Measurements from ENCODE around the gene R3HCC1L. TPM values are rescaled to one million over a fixed set of nuclear protein-coding genes. Genes with fewer than 3 reads are reported as not detected.

Gene R3HCC1L
- total and polyA plus RNA-seq, 2 experiments from 2014 or later: 5.2 to 12.7 TPM

GRCh38 chr10:98096731-98097130 is 37.7 kb upstream of the R3HCC1L start:
- no peak overlapping the region for H3K4me2 ChIP-seq
- peaks cover 16% of the 10 kb centered on the region for H3K27me3 ChIP-seq
- no peak overlapping the region for H3K27ac ChIP-seq
- no peak overlapping the region for H3K4me3 ChIP-seq
- no peaks in the 10 kb centered on the region for H4K20me1 ChIP-seq (ENCODE audit: insufficient read depth, poor library complexity, severe bottlenecking)
- TF ChIP-seq EZH2phosphoT487 (IDR thresholded peaks at IDR 0.05; ENCODE audit: low read depth, severe bottlenecking, unreplicated experiment): no peak
- TF ChIP-seq, protein P1, sequence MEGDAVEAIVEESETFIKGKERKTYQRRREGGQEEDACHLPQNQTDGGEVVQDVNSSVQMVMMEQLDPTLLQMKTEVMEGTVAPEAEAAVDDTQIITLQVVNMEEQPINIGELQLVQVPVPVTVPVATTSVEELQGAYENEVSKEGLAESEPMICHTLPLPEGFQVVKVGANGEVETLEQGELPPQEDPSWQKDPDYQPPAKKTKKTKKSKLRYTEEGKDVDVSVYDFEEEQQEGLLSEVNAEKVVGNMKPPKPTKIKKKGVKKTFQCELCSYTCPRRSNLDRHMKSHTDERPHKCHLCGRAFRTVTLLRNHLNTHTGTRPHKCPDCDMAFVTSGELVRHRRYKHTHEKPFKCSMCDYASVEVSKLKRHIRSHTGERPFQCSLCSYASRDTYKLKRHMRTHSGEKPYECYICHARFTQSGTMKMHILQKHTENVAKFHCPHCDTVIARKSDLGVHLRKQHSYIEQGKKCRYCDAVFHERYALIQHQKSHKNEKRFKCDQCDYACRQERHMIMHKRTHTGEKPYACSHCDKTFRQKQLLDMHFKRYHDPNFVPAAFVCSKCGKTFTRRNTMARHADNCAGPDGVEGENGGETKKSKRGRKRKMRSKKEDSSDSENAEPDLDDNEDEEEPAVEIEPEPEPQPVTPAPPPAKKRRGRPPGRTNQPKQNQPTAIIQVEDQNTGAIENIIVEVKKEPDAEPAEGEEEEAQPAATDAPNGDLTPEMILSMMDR (IDR thresholded peaks at IDR 0.05; ENCODE audit: poor library complexity): no peak
- no peak for TF ChIP-seq EZH2 (IDR thresholded peaks at IDR 0.05; ENCODE audit: borderline replicate concordance)
- no peak for DNase-seq (ENCODE audit: low spot score)
- no peak overlapping the region for H2AFZ ChIP-seq
- no peaks in the 10 kb centered on the region for H3K79me2 ChIP-seq
- no peaks in the 10 kb centered on the region for H3K9me2 ChIP-seq (replicated peaks; ENCODE audit: insufficient read depth)
- 79% methylated on average over 10 of the region's 10 CpGs for WGBS (ENCODE audit: low lambda C conversion rate, missing lambda C conversion rate)
- no peaks in the 10 kb centered on the region for H3K36me3 ChIP-seq (replicated peaks; ENCODE audit: insufficient read depth, low read depth)
- H3K4me1 ChIP-seq (ENCODE audit: insufficient read depth): no peaks in the 10 kb centered on the region
- no peaks in the 10 kb centered on the region for H3K9me3 ChIP-seq (ENCODE audit: low read depth)

DNA sequence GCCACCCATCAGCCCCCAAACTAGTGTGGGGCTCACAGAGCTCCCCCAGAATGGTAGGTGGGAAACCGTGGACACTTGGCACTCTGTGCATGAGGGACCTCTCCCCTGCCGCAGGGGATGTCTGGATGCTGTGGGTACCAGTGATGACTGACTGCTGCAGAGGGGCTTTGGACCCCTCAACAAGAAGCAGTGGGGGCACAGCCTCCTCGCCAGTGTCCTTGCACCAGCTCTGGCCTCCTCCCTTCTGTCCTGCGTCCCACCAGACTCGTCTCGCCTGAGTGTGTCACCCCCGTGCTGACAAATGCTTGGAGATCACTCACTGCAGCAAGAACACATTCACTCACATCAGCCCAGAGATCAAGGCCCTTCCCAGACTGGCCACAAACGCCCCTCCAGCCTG is 37.3 kb upstream of the R3HCC1L start:
- H3K27ac ChIP-seq: no peak overlapping the region
- peaks cover 16% of the 10 kb centered on the region for H3K27me3 ChIP-seq
- no peak overlapping the region for H3K4me3 ChIP-seq
- no peaks in the 10 kb centered on the region for H3K36me3 ChIP-seq (replicated peaks; ENCODE audit: insufficient read depth, low read depth)
- WGBS (ENCODE audit: low lambda C conversion rate, missing lambda C conversion rate): 85% methylated on average over 8 of the region's 8 CpGs
- no peaks in the 10 kb centered on the region for H3K79me2 ChIP-seq
- H4K20me1 ChIP-seq (ENCODE audit: insufficient read depth, poor library complexity, severe bottlenecking): no peaks in the 10 kb centered on the region
- DNase-seq (ENCODE audit: low spot score): no peak
- TF ChIP-seq, protein P1 (IDR thresholded peaks at IDR 0.05; ENCODE audit: poor library complexity): no peak
- TF ChIP-seq EZH2 (IDR thresholded peaks at IDR 0.05; ENCODE audit: borderline replicate concordance) (no peak), EZH2phosphoT487 (IDR thresholded peaks at IDR 0.05; ENCODE audit: low read depth, severe bottlenecking, unreplicated experiment) (no peak)
- H3K4me1 ChIP-seq (ENCODE audit: insufficient read depth): no peaks in the 10 kb centered on the region
- no peak overlapping the region for H2AFZ ChIP-seq
- H3K4me2 ChIP-seq: no peak overlapping the region
- H3K9me2 ChIP-seq (replicated peaks; ENCODE audit: insufficient read depth): no peaks in the 10 kb centered on the region
- H3K9me3 ChIP-seq (ENCODE audit: low read depth): no peaks in the 10 kb centered on the region

DNA sequence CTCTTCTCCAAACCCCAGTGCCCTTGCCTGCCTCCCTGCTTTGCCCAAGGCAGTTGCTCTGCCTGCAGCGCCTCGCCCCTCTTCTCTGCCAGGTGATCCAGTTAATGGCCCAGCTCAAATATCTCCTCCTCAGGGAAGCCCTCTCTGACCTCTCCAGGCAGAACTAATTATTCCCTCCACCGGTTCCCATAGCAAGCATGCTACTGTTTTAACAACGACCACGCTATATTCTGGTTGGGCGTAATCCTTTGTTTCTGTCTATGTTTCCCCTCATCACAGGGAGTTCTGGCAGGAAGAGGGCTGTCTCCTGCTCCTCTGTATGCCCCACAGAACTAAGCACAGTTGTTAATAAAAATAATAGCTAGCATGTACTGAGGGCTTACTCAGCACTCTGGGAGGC is 36.8 kb upstream of the R3HCC1L start:
- DNase-seq (ENCODE audit: low spot score): no peak
- Histone ChIP-seq H3K79me2 (no peaks in the 10 kb centered on the region), H3K9me2 (replicated peaks; ENCODE audit: insufficient read depth) (no peaks in the 10 kb centered on the region), H4K20me1 (ENCODE audit: insufficient read depth, poor library complexity, severe bottlenecking) (no peaks in the 10 kb centered on the region), H3K36me3 (replicated peaks; ENCODE audit: insufficient read depth, low read depth) (no peaks in the 10 kb centered on the region), H3K9me3 (ENCODE audit: low read depth) (no peaks in the 10 kb centered on the region), H3K4me1 (ENCODE audit: insufficient read depth) (no peaks in the 10 kb centered on the region), H3K27ac (no peak overlapping the region), H3K4me2 (no peak overlapping the region), H2AFZ (no peak overlapping the region), H3K27me3 (peaks cover 16% of the 10 kb centered on the region), H3K4me3 (no peak overlapping the region)
- 51% methylated on average over 6 of the region's 6 CpGs for WGBS (ENCODE audit: low lambda C conversion rate, missing lambda C conversion rate)
- no peak for TF ChIP-seq EZH2phosphoT487 (IDR thresholded peaks at IDR 0.05; ENCODE audit: low read depth, severe bottlenecking, unreplicated experiment)
- TF ChIP-seq, protein P1 (IDR thresholded peaks at IDR 0.05; ENCODE audit: poor library complexity): no peak
- TF ChIP-seq EZH2 (IDR thresholded peaks at IDR 0.05; ENCODE audit: borderline replicate concordance): no peak

DNA sequence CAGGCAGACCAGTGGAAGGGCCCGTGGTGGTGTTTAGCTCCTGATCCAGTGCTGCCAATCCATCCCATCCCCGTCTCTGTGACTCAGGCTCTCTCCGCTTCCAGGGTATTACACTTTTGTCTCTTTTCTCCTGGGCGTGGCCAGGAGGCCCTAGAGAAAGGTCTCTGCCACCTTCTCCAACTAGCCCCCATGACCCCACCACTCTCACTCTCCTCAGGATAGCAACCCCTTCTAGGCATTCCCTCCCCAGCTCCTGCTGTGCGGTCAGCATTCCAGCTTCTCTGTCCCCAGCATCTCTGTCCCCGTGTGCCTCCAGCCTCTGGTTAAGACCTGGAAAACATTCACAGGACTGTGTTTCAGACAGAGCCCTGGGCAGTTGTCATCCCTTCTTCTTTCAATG is 36.2 kb upstream of the R3HCC1L start:
- DNase-seq (ENCODE audit: low spot score): no peak
- Histone ChIP-seq H3K27me3 (peaks cover 16% of the 10 kb centered on the region), H3K4me1 (ENCODE audit: insufficient read depth) (no peaks in the 10 kb centered on the region), H3K4me2 (no peak overlapping the region), H3K79me2 (no peaks in the 10 kb centered on the region), H4K20me1 (ENCODE audit: insufficient read depth, poor library complexity, severe bottlenecking) (no peaks in the 10 kb centered on the region), H3K27ac (no peak overlapping the region), H3K36me3 (replicated peaks; ENCODE audit: insufficient read depth, low read depth) (no peaks in the 10 kb centered on the region), H3K9me3 (ENCODE audit: low read depth) (no peaks in the 10 kb centered on the region), H3K9me2 (replicated peaks; ENCODE audit: insufficient read depth) (no peaks in the 10 kb centered on the region), H3K4me3 (no peak overlapping the region), H2AFZ (no peak overlapping the region)
- 66% methylated on average over 6 of the region's 6 CpGs for WGBS (ENCODE audit: low lambda C conversion rate, missing lambda C conversion rate)
- TF ChIP-seq EZH2 (IDR thresholded peaks at IDR 0.05; ENCODE audit: borderline replicate concordance) (no peak), EZH2phosphoT487 (IDR thresholded peaks at IDR 0.05; ENCODE audit: low read depth, severe bottlenecking, unreplicated experiment) (no peak)
- TF ChIP-seq, protein P1 (IDR thresholded peaks at IDR 0.05; ENCODE audit: poor library complexity): no peak
